Uterus (tissue), 2 donors: ENCODE results near the gene SERPINA6.

Experiments used
- CTCF ChIP-seq, 4 experiments: fragments of 200-600 bp in 2 of 4; fragments of 450-650 bp in 2 of 4; sonication (generic) in 2 of 4; IDR thresholded peaks; one replicate each; pipeline ENCODE4 v1.5.1; 2016 to 2019; ENCODE audit warnings: antibody characterized with exemption in 4 of 4, mild to moderate bottlenecking in 2 of 4, moderate library complexity in 1 of 4
- POLR2A ChIP-seq, 2 donors: fragments of 450-650 bp; IDR thresholded peaks; one replicate each; pipeline ENCODE4 v1.6.1; 2016; ENCODE audit warnings: antibody characterized with exemption in 2 of 2, mild to moderate bottlenecking in 1 of 2, moderate library complexity in 1 of 2

GRCh38 chr14:94355191-94355794, 32.2 kb upstream of the SERPINA6 start:
- TF ChIP-seq CTCF (IDR thresholded peaks at IDR 0.05) (peak in 3 of 4 experiments; percentile 12 to 39 (median 24)), POLR2A (IDR thresholded peaks at IDR 0.05) (no peak)
